K562 (cell line): ENCODE measurements around the gene RUNX3. TPM values are rescaled to one million over a fixed set of nuclear protein-coding genes. Genes with fewer than 3 reads are reported as not detected.

Source experiments
- ATAC-seq: fragments of 200-7000 bp; cut with Tn5 transposase; 3 replicates; pipeline ENCODE4 v1.9.1; 2020; ENCODE audit warnings: moderate library complexity
- BruUV-seq: library from RNA; stranded (reverse); fragments of 400-500 nt; replicated peaks from 2 replicates; lab custom pipeline; 2021; lab: Mats Ljungman, UMichigan
- CTCF ChIA-PET: fragments of 300-600 bp; formaldehyde crosslinking; extraction: SDS; loops from one replicate; lab custom pipeline; 2021; ENCODE audit warnings: low intra/inter-chr PET ratio; lab: Yijun Ruan, JAX
- POLR2A ChIA-PET: fragments of 300-600, 350-650 bp; sonication (Branson Sonifier 250); formaldehyde crosslinking; extraction: SDS; loops from one replicate; lab custom pipeline; 2021; ENCODE audit warnings: antibody characterized with exemption, inconsistent platforms; lab: Yijun Ruan, JAX
- DNase-seq, 4 experiments: peaks; one replicate each; pipeline versions ENCODE4 v3.0.0 to v3.0.0-alpha.2; 2011 to 2018; ENCODE audit warnings: low spot score in 3 of 4, mixed read lengths in 3 of 4; ENCODE audit errors: extremely low read depth in 1 of 4
- FAIRE-seq: peaks from 2 replicates; lab custom pipeline; 2011; peaks lifted over from hg19 to GRCh38; lab: Jason Lieb, UNC
- H2AFZ ChIP-seq: 2 replicates; pipeline ENCODE4 v1.6.0; 2011; ENCODE audit warnings: low read depth, low read length, control low read depth, inconsistent platforms
- H3K27ac ChIP-seq: fragments of 200-600 bp; 3 replicates; pipeline ENCODE4 v1.8.0; 2011; ENCODE audit warnings: low read depth, mild to moderate bottlenecking, control low read depth, inconsistent platforms, low read length, moderate library complexity, mixed read lengths; ENCODE audit errors: extremely low read depth
- H3K27me3 ChIP-seq, 2 experiments: fragments of 300-600 bp in 1 of 2; 2 replicates in 1 of 2; 3 replicates in 1 of 2; pipeline versions ENCODE4 v1.6.0 to v1.8.0; 2011; ENCODE audit warnings: inconsistent platforms in 2 of 2, low read length in 2 of 2, mild to moderate bottlenecking in 1 of 2, mixed read lengths in 1 of 2, moderate library complexity in 1 of 2; ENCODE audit not compliant: control insufficient read depth in 2 of 2, insufficient read depth in 2 of 2
- H3K36me3 ChIP-seq: fragments of 300-600 bp; 3 replicates; pipeline ENCODE4 v1.8.0; 2011; ENCODE audit warnings: mild to moderate bottlenecking, low read length, inconsistent platforms; ENCODE audit not compliant: control insufficient read depth, insufficient read depth
- H3K4me1 ChIP-seq, 2 experiments: fragments of 200-600 bp in 1 of 2; replicated peaks in 1 of 2; 2 replicates in 1 of 2; 3 replicates in 1 of 2; pipeline versions ENCODE4 v1.5.1 to v1.8.0; 2011; ENCODE audit warnings: inconsistent platforms in 2 of 2, low read length in 2 of 2, mild to moderate bottlenecking in 1 of 2, mixed read lengths in 1 of 2, moderate library complexity in 1 of 2; ENCODE audit not compliant: control insufficient read depth in 2 of 2, insufficient read depth in 2 of 2
- H3K4me2 ChIP-seq: 2 replicates; pipeline ENCODE4 v1.6.1; 2011; ENCODE audit warnings: low read length, control low read depth, inconsistent platforms, mixed read lengths; ENCODE audit not compliant: insufficient read depth
- H3K4me3 ChIP-seq: fragments of 200-600 bp; sonication (generic), shearing (Covaris generic); 2 replicates; pipeline ENCODE4 v1.5.1; 2016; ENCODE audit warnings: control low read depth, inconsistent platforms
- H3K79me2 ChIP-seq: fragments of 200-600 bp; 3 replicates; pipeline ENCODE4 v1.8.0; 2011; ENCODE audit warnings: low read length, inconsistent platforms; ENCODE audit not compliant: control insufficient read depth, insufficient read depth
- H3K9ac ChIP-seq, 2 experiments: 2 replicates each; pipeline versions ENCODE4 v1.6.0 to v1.6.1; 2011; ENCODE audit warnings: low read depth in 2 of 2, low read length in 2 of 2, control low read depth in 1 of 2, inconsistent platforms in 1 of 2, mild to moderate bottlenecking in 1 of 2, mixed read lengths in 1 of 2; ENCODE audit not compliant: insufficient read depth in 1 of 2
- H3K9me1 ChIP-seq: one replicate; pipeline ENCODE4 v1.6.0; 2011; ENCODE audit warnings: inconsistent platforms, mild to moderate bottlenecking, low read length, moderate library complexity; ENCODE audit not compliant: control insufficient read depth, insufficient read depth
- H3K9me3 ChIP-seq: replicated peaks from 2 replicates; pipeline ENCODE4 v1.5.1; 2011; ENCODE audit warnings: low read depth, low read length, inconsistent platforms; ENCODE audit not compliant: control insufficient read depth, insufficient read depth
- H4K20me1 ChIP-seq: replicated peaks from 2 replicates; pipeline ENCODE4 v1.6.1; 2011; ENCODE audit warnings: low read length, inconsistent platforms, mixed read lengths; ENCODE audit not compliant: control insufficient read depth, insufficient read depth
- ADNP ChIP-seq: fragments of 200-800 bp; sonication (Bioruptor generic); IDR thresholded peaks from 2 replicates; pipeline ENCODE4 v1.6.1; 2016; ENCODE audit warnings: missing genetic modification characterization, missing compliant biosample characterization
- ZNF174 ChIP-seq: fragments of 250-450 bp; sonication (Bioruptor Pico); IDR thresholded peaks from 2 replicates; pipeline ENCODE4 v1.4.0; 2020; ENCODE audit warnings: mild to moderate bottlenecking
- WGBS: fragments of 100-300 bp; shearing (Covaris generic); methylation state at CpG from one replicate; pipeline ENCODE4 v1.1.6; 2016; ENCODE audit warnings: low coverage, mixed read lengths; ENCODE audit not compliant: insufficient coverage; ENCODE audit errors: missing lambda C conversion rate; 5-methylcytosine and 5-hydroxymethylcytosine counted together
- in situ Hi-C: fragments of 300-500 bp; cut with MboI; formaldehyde crosslinking; loops from 4 replicates; pipeline ENCODE4 v1.15.0; 2018; ENCODE audit warnings: inconsistent platforms, mixed read lengths
- intact Hi-C: fragments of 100-400 bp; cut with micrococcal nuclease; formaldehyde crosslinking; loops from 2 replicates; pipeline ENCODE4 v1.14.2; 2022
- polyA plus RNA-seq, 8 experiments: library from polyadenylated mRNA; depleted of rRNA in 4 of 8; stranded (reverse) in 5 of 8; unstranded in 3 of 8; fragments of >200 nt; fragmentation: Nextera tagmentation in 2 of 8; fragmentation: Illumina TruSeq in 1 of 8; extraction: Ambion mirVana in 2 of 8; extraction: Trizol in 1 of 8; gene quantifications; 2 replicates each; pipeline versions ENCODE4 v1.2.1 to v1.2.3, GENCODE V29; 2011 to 2014; ENCODE audit warnings: inconsistent platforms in 1 of 8, missing spikeins in 1 of 8
- total RNA-seq, 7 experiments: library from RNA; depleted of rRNA in 6 of 7; stranded (reverse); fragments of >200 nt in 6 of 7; fragmentation: Illumina TruSeq in 2 of 7; extraction: Trizol in 2 of 7; gene quantifications; 2 replicates each; pipeline versions ENCODE4 v1.2.1 to v1.2.3, GENCODE V29; 2011 to 2021; ENCODE audit warnings: low replicate concordance in 1 of 7
- TF ChIP-seq, protein P1 (sequence below): fragments of 450-650 bp; formaldehyde crosslinking; IDR thresholded peaks from 2 replicates; pipeline ENCODE4 v1.4.0; 2020; ENCODE audit warnings: mild to moderate bottlenecking, mixed read lengths

RUNX3 gene
- total and polyA plus RNA-seq, 9 of the 15 experiments (the other 6 are each of a cell fraction or from before 2014, with no cell fraction given), result 0.01 to 0.64 (median 0.09) TPM

DNA sequence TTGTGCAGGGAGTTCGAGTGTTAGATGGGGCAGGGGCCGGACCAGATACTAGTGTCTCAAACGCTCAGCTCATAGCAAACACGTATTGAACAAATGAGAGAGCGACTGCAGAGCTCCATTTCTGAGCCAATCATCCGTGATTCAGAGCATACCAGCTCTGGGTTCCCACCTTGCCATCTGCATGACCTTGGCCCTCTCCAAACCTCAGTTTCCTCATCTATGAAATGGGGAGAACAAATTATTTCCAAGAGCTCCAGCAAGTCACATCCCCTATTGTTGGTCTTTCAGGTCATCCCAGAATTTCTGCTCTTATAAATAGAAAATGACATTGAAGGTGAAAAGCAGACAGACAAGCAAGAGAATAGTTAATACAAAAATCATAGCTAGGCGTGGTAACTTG, 10.2 kb upstream of the RUNX3 start (continued):
- peak; percentile 42; the same call in 1 of the 2 replicates for TF ChIP-seq ADNP (tag)
- TF ChIP-seq, all 486 proteins: peak for 5

DNA sequence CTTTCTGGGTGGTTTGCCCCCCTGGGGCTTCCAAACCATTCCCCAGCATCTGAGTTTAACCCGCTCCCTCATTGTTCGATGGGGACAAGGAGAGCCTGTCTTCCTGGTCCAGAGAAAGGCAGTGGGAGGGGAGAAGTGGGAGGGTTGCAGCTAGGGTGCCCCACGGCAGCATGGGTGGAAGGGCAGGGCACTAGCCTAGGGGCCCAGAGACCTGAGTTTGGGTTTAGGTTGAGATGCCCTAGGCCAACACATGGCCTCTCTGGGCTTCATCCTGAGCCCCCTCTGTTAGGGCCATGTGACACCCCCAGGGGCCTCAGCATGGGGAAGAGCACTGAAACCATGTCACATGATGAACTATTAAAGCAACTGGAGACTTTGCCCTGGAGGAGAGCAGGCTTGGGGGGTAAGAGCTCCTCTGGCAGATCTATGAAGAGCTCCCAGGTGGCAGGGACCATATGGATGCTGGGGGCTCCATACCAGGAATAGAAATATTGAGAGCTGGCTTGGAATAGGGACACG, 9.7 kb upstream of the RUNX3 start:
- H3K36me3 ChIP-seq, result no peaks in the 10 kb centered on the region
- BruUV-seq, result no TSS peak
- intact Hi-C loops (no loop called here), in situ Hi-C loops (no loop called here)
- ATAC-seq (no peak), DNase-seq (no peak), FAIRE-seq (no peak)
- H3K9ac ChIP-seq, result no peak overlapping the region
- no peak for TF ChIP-seq ZNF174 (CRISPR knock-in tag)
- TF ChIP-seq, protein P1, sequence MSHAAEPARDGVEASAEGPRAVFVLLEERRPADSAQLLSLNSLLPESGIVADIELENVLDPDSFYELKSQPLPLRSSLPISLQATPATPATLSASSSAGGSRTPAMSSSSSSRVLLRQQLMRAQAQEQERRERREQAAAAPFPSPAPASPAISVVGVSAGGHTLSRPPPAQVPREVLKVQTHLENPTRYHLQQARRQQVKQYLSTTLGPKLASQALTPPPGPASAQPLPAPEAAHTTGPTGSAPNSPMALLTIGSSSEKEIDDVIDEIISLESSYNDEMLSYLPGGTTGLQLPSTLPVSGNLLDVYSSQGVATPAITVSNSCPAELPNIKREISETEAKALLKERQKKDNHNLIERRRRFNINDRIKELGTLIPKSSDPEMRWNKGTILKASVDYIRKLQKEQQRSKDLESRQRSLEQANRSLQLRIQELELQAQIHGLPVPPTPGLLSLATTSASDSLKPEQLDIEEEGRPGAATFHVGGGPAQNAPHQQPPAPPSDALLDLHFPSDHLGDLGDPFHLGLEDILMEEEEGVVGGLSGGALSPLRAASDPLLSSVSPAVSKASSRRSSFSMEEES (CRISPR knock-in tag), result peak; percentile 43; the same call in 1 of the 2 replicates
- 2% methylated on average over 4 of the region's 4 CpGs for WGBS
- ChIA-PET POLR2A (interaction anchor here (0.6 to 1.9 kb wide), 7 partner anchors 10 to 580 kb away, joined by 3 to 8 read pairs (median 4); no protein-coding TSS in a partner anchor), CTCF (no interaction called here)
- H3K9me1 ChIP-seq, result no peaks in the 10 kb centered on the region
- no peaks in the 10 kb centered on the region for H3K79me2 ChIP-seq
- H3K9me3 ChIP-seq, result no peaks in the 10 kb centered on the region
- H3K4me2 ChIP-seq, result no peak overlapping the region
- no peak overlapping the region for H3K4me3 ChIP-seq
- peaks cover 8% of the 10 kb centered on the region; the same call in 1 of the 2 replicates for H4K20me1 ChIP-seq
- H2AFZ ChIP-seq, result no peak overlapping the region
- H3K4me1 ChIP-seq, result no peaks in the 10 kb centered on the region; a peak in 1 of 5 replicates
- H3K27ac ChIP-seq, result no peak overlapping the region
- H3K27me3 ChIP-seq, result peaks cover 14 to 88% of the 10 kb centered on the region in 2 experiments; a peak in 4 of 5 replicates
